ENCODE data around the gene SPSB3. TPM values are rescaled to one million over a fixed set of nuclear protein-coding genes. Genes with fewer than 3 reads are reported as not detected.

The SPSB3 gene
- total and polyA plus RNA-seq, 2 of the 13 experiments (the other 11 are each of a cell fraction or from before 2014, with no cell fraction given) = 13.2 to 21.9 TPM

GRCh38 chr16:1828645-1829410, 46.5 kb upstream of the SPSB3 start (continued):
- TF ChIP-seq HCFC1 (IDR thresholded peaks at IDR 0.05; ENCODE audit: low read depth, low read length) (no peak), ZBTB34 (CRISPR knock-in tag; IDR thresholded peaks at IDR 0.05) (0 out of 2 replicates have a peak, but pooled peaks have one; percentile 41), POLR2G (IDR thresholded peaks at IDR 0.05; ENCODE audit: low read depth, low read length) (peak; percentile 78), TEAD3 (CRISPR knock-in tag; optimal IDR thresholded peaks at IDR 0.05; ENCODE audit: borderline replicate concordance) (peak; percentile 13), ERF (CRISPR knock-in tag; IDR thresholded peaks at IDR 0.05) (peak; percentile 74; the same call in 1 of the 2 replicates), ZGPAT (CRISPR knock-in tag; IDR thresholded peaks at IDR 0.05) (peak; percentile 30; the same call in 1 of the 2 replicates), ZNF770 (CRISPR knock-in tag; IDR thresholded peaks at IDR 0.05) (peak; percentile 66; the same call in 1 of the 2 replicates), SIX4 (CRISPR knock-in tag; IDR thresholded peaks at IDR 0.05) (peak; percentile 57; the same call in 1 of the 2 replicates), FOXA3 (CRISPR knock-in tag; IDR thresholded peaks at IDR 0.05) (peak; percentile 53; the same call in 1 of the 2 replicates), ARID4A (CRISPR knock-in tag; IDR thresholded peaks at IDR 0.05; ENCODE audit: borderline replicate concordance) (peak; percentile 72; the same call in 1 of the 2 replicates), ZMAT3 (CRISPR knock-in tag; conservative IDR thresholded peaks at IDR 0.05) (peak; percentile 65; the same call in 1 of the 2 replicates), CSRNP1 (CRISPR knock-in tag; IDR thresholded peaks at IDR 0.05) (peak; percentile 54; the same call in 1 of the 2 replicates), THAP11 (CRISPR knock-in tag; IDR thresholded peaks at IDR 0.05) (peak; percentile 68), ZNF383 (CRISPR knock-in tag; IDR thresholded peaks at IDR 0.05; ENCODE audit: borderline replicate concordance) (no peak), ZC3H13 (CRISPR knock-in tag; IDR thresholded peaks at IDR 0.05) (peak; percentile 99), HMG20B (CRISPR knock-in tag; conservative IDR thresholded peaks at IDR 0.05) (0 out of 2 replicates have a peak, but pooled peaks have one; percentile 9), DNMT3B (CRISPR knock-in tag; conservative IDR thresholded peaks at IDR 0.05) (no peak)

Measured in HepG2 (cell line).